ENCODE results near the gene CCT4.
"Not testable (repeated sequence)": the region's sequence is repeated elsewhere in the genome, so short reads cannot be mapped to it uniquely, and the experiment has no call there.

Gene CCT4

DNA sequence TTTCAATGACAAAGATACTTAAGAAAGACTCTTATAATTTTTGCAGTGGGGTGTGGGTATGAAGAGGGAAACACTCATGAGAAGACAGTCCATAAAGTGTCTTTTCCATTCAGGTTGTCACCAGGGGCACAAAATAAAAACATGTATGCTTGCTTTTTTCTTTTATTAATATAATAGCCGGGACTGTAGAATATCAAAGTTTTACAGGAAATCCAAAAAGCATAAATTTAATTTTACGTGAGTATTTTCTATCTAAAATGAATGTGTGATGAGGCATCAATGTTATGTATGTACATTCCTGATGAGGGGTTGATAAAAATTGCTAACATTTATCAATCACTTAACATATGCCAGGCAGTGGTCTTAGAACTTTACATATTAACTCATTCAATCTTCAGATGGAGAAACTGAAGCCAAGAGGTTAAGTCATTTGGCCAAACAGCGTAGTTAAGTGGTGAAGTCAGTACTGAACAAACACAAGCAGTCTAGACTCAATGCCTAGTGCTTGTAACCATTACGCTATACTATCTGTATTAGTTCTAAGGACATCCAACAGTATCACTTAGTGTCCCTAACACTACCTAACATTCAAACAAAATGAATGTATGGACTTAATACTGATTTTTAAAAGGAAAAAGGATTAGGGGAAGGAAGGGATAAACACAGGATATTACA lies 10.7 kb downstream of the CCT4 start:
- no peak for DNase-seq

DNA sequence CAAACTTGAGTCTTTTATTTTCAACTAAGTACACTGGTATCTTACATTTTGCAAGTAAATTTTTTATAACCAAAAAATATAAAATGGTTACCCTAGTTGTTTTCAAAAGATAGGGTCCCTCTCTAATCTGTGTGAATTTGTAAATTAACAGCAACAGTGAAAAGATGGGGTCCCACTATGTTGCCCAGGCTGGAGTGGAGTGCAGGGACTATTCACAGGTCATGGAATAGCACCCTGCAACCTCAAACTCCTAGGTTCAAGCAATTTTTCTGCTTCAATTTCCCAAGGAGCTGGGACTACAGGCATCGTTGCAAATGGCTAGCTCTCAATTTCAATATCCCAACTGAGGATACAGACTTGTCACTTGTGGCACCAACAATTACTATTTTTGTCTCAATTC lies 12.1 kb downstream of the CCT4 start:
- DNase-seq, result no peak

GRCh38 chr2:61866482-61867089 lies 21.9 kb downstream of the CCT4 start:
- DNase-seq, result not testable (repeated sequence)

DNA sequence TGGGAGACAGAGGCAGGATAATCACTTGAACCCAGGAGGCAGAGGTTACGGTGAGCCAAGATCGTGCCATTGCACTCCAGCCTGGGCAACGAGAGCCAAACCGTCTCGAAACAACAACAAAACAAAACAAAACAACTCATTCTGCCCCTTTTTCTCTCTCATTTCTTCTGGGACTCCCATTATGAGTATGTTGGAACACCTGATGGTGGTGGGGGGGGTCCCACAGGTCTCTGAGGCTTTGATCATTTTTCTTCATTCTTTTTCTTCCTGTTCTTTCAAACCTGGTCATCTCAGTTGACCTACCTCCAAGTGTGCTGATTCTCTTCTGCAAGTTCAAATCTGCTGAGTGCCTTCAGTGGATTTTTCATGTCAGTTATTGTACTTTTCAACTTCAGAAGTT lies 26.4 kb downstream of the CCT4 start:
- DNase-seq, result no peak

DNA sequence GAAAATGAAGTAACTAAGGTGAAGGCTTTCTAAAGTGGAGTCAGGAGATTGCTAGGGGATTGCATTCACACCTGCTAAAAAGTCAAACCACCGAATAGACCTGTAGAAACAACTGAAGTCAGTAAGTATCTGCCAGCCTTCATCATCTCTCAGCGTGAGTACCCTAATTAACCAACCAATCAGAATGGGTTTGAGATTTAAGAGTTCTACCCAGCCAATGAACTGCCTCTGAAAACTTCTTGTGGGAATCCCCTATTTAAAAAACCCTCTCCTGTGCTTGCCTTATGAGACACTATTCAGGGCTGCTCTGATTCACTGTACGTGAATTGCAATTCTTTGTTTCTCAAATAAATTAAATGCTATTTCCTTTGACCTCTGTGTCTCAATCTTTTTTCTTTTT lies 31.2 kb downstream of the CCT4 start:
- DNase-seq, result no peak

GRCh38 chr2:61855318-61855613 lies 33.2 kb downstream of the CCT4 start:
- DNase-seq, result no peak

- peak; percentile 52 to 80 (median 68) for DNase-seq
Observed at GRCh38 chr2:61854564-61855317, 33.7 kb downstream of the CCT4 start.

- DNase-seq, result peak; percentile 38 to 55 (median 46)
Observed at GRCh38 chr2:61853847-61854563, 34.5 kb downstream of the CCT4 start, which contains the start of gene FAM161A. FAM161A (minus strand) TSS chr2:61854060; CDS start chr2:61854041, 19 bp downstream.

- DNase-seq, result no peak
Observed at GRCh38 chr2:61853086-61853846, 35.2 kb downstream of the CCT4 start.

GRCh38 chr2:61851270-61851669 lies 37.2 kb downstream of the CCT4 start:
- not testable (repeated sequence) for DNase-seq

GRCh38 chr2:61845320-61845719 lies 43.1 kb downstream of the CCT4 start:
- DNase-seq, result no peak

DNA sequence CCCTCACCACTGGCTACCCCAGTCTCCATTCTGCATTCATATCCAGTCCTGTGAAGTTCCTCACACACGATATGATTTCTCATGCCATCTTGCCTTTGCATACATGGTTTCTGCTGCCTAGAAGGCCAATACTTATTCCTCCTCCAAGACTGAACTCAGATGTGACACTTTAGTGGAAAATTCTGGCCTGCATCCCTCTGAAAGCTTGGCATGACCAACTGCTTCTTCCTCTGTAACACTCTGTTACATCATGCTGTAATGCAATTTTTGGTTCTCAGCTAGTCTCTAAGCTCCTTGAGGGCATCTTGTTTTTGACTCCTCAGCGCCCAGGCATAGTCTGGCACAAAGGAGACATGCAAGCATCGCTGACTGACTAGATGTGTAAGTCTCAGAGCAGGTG lies 47.2 kb downstream of the CCT4 start:
- DNase-seq, result no peak

DNA sequence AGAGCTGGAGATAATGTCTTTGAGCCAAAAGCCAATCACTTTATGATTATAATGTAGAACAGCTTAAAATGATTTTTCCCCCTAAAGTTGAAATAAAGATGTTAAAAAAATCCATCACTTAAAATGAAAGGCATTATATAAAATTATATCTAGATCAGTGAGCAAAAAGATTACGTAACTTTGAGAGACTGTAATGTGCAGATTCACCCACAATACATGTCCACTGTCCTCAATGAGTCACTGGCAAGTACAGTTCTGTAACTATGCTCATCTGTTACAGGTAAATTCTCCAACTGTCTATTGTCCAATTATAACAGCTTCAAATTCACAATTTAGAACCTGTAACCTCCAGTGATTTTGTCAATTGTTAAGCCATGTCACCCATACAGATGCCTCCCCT lies 53.6 kb downstream of the CCT4 start:
- no peak for DNase-seq

DNA sequence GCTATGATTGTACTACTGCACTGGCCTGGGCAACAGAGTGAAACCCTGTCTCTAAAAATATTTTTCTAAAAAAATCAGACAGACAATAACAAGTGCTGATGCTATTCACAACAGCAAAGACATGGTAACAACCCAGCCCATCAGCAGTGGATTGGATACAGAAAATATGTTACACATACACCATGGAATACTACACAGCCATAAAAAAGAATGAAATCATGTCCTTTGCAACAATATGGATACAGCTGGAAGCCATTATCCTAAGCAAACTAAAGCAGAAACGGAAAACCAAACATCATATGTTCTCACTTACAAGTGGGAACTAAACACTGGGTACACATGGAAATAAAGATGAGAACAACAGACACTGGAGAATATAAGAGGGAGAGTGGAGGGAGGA lies 54.5 kb downstream of the CCT4 start:
- DNase-seq, result no peak

DNA sequence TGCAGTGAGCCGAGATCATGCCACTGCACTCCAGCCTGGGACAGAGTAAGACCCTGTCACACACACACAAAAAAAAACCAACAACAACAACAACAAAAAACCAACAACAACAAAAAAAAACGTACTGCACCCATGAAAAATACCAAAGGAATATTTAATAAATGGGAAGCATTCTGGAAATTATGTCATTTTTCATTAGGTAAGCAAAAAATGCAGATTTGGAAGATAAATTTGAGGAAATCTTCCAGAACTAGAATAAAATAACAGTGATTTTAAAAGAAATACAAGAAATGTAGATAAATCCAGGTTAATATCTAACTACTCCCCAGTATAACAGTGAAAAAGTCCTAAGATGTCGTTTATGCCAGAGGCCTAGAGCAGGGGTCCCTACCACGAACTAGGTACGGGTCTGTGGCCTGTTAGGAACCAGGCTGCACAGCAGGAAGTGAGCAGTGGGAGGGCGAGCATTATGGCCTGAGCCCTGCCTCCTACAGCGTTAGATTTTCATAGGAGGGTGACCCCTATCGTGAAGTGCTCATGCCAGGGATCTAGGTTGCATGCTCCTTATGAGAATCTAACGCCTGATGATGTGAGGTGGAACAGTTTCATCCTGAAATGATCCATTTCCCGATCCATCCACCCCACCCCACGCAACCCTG lies 56.1 kb downstream of the CCT4 start:
- no peak for DNase-seq

DNA sequence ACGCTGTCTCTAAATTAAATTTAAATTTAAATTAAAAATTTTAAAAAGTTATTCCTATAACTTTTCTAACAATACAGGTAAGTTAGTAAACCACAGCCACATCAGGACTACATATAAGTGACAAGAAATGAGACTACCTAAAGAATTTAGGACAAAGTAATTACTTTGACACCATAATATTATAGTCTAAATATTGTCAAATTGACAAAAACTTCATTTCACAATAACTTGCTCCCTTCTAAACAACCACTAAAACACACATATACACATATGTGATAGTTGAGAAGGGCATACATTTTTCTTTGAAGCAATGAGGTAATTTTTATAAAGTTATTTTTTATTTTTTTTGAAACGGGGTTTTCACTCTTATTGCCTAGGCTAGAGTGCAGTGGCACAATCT lies 66.2 kb downstream of the CCT4 start:
- DNase-seq, result no peak

Measured in activated naive CD4-positive, alpha-beta T cell (primary cell).